Mesodermal cell (in vitro differentiated cells): ENCODE measurements around the gene COL4A2.

ENCODE experiments used
- H3K27ac ChIP-seq: 2 replicates; pipeline ENCODE4 v1.7.0; 2013; ENCODE audit warnings: mild to moderate bottlenecking, low read depth, low read length, moderate library complexity; ENCODE audit not compliant: severe bottlenecking
- H3K36me3 ChIP-seq: 2 replicates; pipeline ENCODE4 v1.7.1; 2013; ENCODE audit warnings: mild to moderate bottlenecking, low read length, moderate library complexity; ENCODE audit not compliant: control insufficient read depth, insufficient read depth
- H3K4me1 ChIP-seq: one replicate; pipeline ENCODE4 v1.7.1; 2013; ENCODE audit warnings: mild to moderate bottlenecking, low read length; ENCODE audit not compliant: insufficient read depth, control insufficient read depth, poor library complexity, severe bottlenecking
- H3K4me3 ChIP-seq: 2 replicates; pipeline ENCODE4 v1.7.0; 2013; ENCODE audit warnings: low read length, control low read depth, mild to moderate bottlenecking; ENCODE audit not compliant: insufficient read depth, poor library complexity, severe bottlenecking; ENCODE audit errors: extremely low read depth
- H3K9me3 ChIP-seq: 2 replicates; pipeline ENCODE4 v1.7.1; 2013; ENCODE audit warnings: mild to moderate bottlenecking, low read length, moderate library complexity; ENCODE audit not compliant: control insufficient read depth
- WGBS, 2 experiments: methylation state at CpG; one replicate each; pipeline ENCODE4 v1.1.5; 2013; ENCODE audit warnings: missing lambda C conversion rate in 2 of 2; ENCODE audit not compliant: insufficient coverage in 2 of 2; 5-methylcytosine and 5-hydroxymethylcytosine counted together

Gene COL4A2

GRCh38 chr13:110469597-110469996 is 162.5 kb downstream of the COL4A2 start:
- Histone ChIP-seq H3K9me3 (no peaks in the 10 kb centered on the region), H3K4me1 (peaks cover 7% of the 10 kb centered on the region), H3K27ac (no peak overlapping the region), H3K36me3 (peaks cover 98% of the 10 kb centered on the region), H3K4me3 (no peak overlapping the region)
- 92 to 100% methylated on average over 1 to 5 of the region's 5 CpGs for WGBS, 2 experiments

- Histone ChIP-seq H3K9me3 (no peaks in the 10 kb centered on the region), H3K36me3 (peaks cover 98% of the 10 kb centered on the region), H3K4me1 (peaks cover 7% of the 10 kb centered on the region), H3K27ac (no peak overlapping the region), H3K4me3 (no peak overlapping the region)
- 94 to 95% methylated on average over 11 to 14 of the region's 14 CpGs for WGBS, 2 experiments
These were observed 163.4 kb downstream of the COL4A2 start for GRCh38 chr13:110470272-110471009.

GRCh38 chr13:110471156-110471832 is 164.2 kb downstream of the COL4A2 start:
- H3K36me3 ChIP-seq, result peaks cover 98% of the 10 kb centered on the region
- no peak overlapping the region for H3K27ac ChIP-seq
- H3K4me1 ChIP-seq, result peaks cover 7% of the 10 kb centered on the region
- H3K4me3 ChIP-seq, result no peak overlapping the region
- WGBS, 2 experiments, result 95 to 99% methylated on average over 14 of the region's 14 CpGs
- H3K9me3 ChIP-seq, result no peaks in the 10 kb centered on the region

GRCh38 chr13:110471833-110472162 is 164.7 kb downstream of the COL4A2 start:
- Histone ChIP-seq H3K4me1 (peaks cover 7% of the 10 kb centered on the region), H3K36me3 (peaks cover 98% of the 10 kb centered on the region), H3K27ac (no peak overlapping the region), H3K9me3 (no peaks in the 10 kb centered on the region), H3K4me3 (no peak overlapping the region)
- WGBS, 2 experiments, result 96 to 97% methylated on average over 5 of the region's 7 CpGs

GRCh38 chr13:110472904-110473563 is 165.9 kb downstream of the COL4A2 start:
- no peak overlapping the region for H3K27ac ChIP-seq
- H3K4me3 ChIP-seq, result no peak overlapping the region
- H3K9me3 ChIP-seq, result no peaks in the 10 kb centered on the region
- 94 to 99% methylated on average over 11 to 13 of the region's 14 CpGs for WGBS, 2 experiments
- H3K36me3 ChIP-seq, result peaks cover 98% of the 10 kb centered on the region
- peaks cover 12% of the 10 kb centered on the region for H3K4me1 ChIP-seq

GRCh38 chr13:110474713-110475112 is 167.6 kb downstream of the COL4A2 start:
- H3K27ac ChIP-seq, result no peak overlapping the region
- 94 to 96% methylated on average over 19 of the region's 21 CpGs for WGBS, 2 experiments
- peaks cover 98% of the 10 kb centered on the region for H3K36me3 ChIP-seq
- H3K4me1 ChIP-seq, result peaks cover 12% of the 10 kb centered on the region
- no peaks in the 10 kb centered on the region for H3K9me3 ChIP-seq
- no peak overlapping the region for H3K4me3 ChIP-seq

- 93 to 96% methylated on average over 6 to 7 of the region's 9 CpGs for WGBS, 2 experiments
- Histone ChIP-seq H3K36me3 (peaks cover 100% of the 10 kb centered on the region), H3K4me1 (peaks cover 12% of the 10 kb centered on the region), H3K9me3 (no peaks in the 10 kb centered on the region), H3K4me3 (no peak overlapping the region), H3K27ac (no peak overlapping the region)
These were observed 168.0 kb downstream of the COL4A2 start for GRCh38 chr13:110475117-110475516.

- WGBS, 2 experiments, result 95 to 96% methylated on average over 6 to 16 of the region's 18 CpGs
- H3K4me1 ChIP-seq, result peaks cover 12% of the 10 kb centered on the region
- peaks cover 100% of the 10 kb centered on the region for H3K36me3 ChIP-seq
- H3K9me3 ChIP-seq, result no peaks in the 10 kb centered on the region
- no peak overlapping the region for H3K27ac ChIP-seq
- no peak overlapping the region for H3K4me3 ChIP-seq
These were observed 168.6 kb downstream of the COL4A2 start for GRCh38 chr13:110475550-110476219.

GRCh38 chr13:110476220-110476617 is 169.1 kb downstream of the COL4A2 start:
- 92 to 95% methylated on average over 11 to 12 of the region's 12 CpGs for WGBS, 2 experiments
- peaks cover 96% of the 10 kb centered on the region for H3K36me3 ChIP-seq
- no peaks in the 10 kb centered on the region for H3K9me3 ChIP-seq
- no peak overlapping the region for H3K4me3 ChIP-seq
- no peak overlapping the region for H3K27ac ChIP-seq
- H3K4me1 ChIP-seq, result peaks cover 10% of the 10 kb centered on the region

GRCh38 chr13:110477706-110478245 is 170.7 kb downstream of the COL4A2 start:
- Histone ChIP-seq H3K27ac (no peak overlapping the region), H3K4me1 (peaks cover 9% of the 10 kb centered on the region), H3K9me3 (no peaks in the 10 kb centered on the region), H3K4me3 (no peak overlapping the region), H3K36me3 (peaks cover 92% of the 10 kb centered on the region)
- WGBS, 2 experiments, result 95 to 98% methylated on average over 2 to 3 of the region's 4 CpGs
